H9 (cell line): Measurements from ENCODE around the gene LRTM2. TPM values are rescaled to one million over a fixed set of nuclear protein-coding genes. Genes with fewer than 3 reads are reported as not detected.

ENCODE experiments used
- DNase-seq: peaks from one replicate; pipeline ENCODE4 v3.0.0-alpha.2; 2017
- H2AFZ ChIP-seq: one replicate; pipeline ENCODE4 v1.6.1; 2013; ENCODE audit warnings: mild to moderate bottlenecking, low read length, control low read depth, moderate library complexity
- H2AK5ac ChIP-seq: 2 replicates; pipeline ENCODE4 v1.6.1; 2013; ENCODE audit warnings: low read length, control low read depth, mixed read lengths; ENCODE audit not compliant: insufficient read length
- H2BK120ac ChIP-seq: one replicate; pipeline ENCODE4 v1.6.1; 2013; ENCODE audit warnings: low read depth, mild to moderate bottlenecking, low read length, control low read depth, inconsistent platforms; ENCODE audit not compliant: poor library complexity, severe bottlenecking
- H2BK12ac ChIP-seq: 2 replicates; pipeline ENCODE4 v1.6.1; 2013; ENCODE audit warnings: low read length, control low read depth, mixed read lengths, low read depth; ENCODE audit not compliant: insufficient read length
- H2BK15ac ChIP-seq: 2 replicates; pipeline ENCODE4 v1.6.1; 2013; ENCODE audit warnings: low read depth, low read length, control low read depth
- H2BK20ac ChIP-seq: one replicate; pipeline ENCODE4 v1.6.1; 2013; ENCODE audit warnings: low read depth, mild to moderate bottlenecking, low read length, control low read depth, inconsistent platforms; ENCODE audit not compliant: poor library complexity, severe bottlenecking
- H2BK5ac ChIP-seq: 2 replicates; pipeline ENCODE4 v1.6.1; 2013; ENCODE audit warnings: low read length, control low read depth, mixed read lengths; ENCODE audit not compliant: insufficient read length
- H3K14ac ChIP-seq: 2 replicates; pipeline ENCODE4 v1.6.1; 2013; ENCODE audit warnings: low read length, control low read depth; ENCODE audit not compliant: insufficient read depth
- H3K18ac ChIP-seq: 2 replicates; pipeline ENCODE4 v1.6.1; 2013; ENCODE audit warnings: low read depth, mild to moderate bottlenecking, mixed read lengths, low read length, control low read depth; ENCODE audit not compliant: insufficient read length
- H3K23ac ChIP-seq: 2 replicates; pipeline ENCODE4 v1.6.1; 2013; ENCODE audit warnings: low read length, control low read depth, mixed read lengths, low read depth; ENCODE audit not compliant: insufficient read length
- H3K23me2 ChIP-seq: 2 replicates; pipeline ENCODE4 v1.6.1; 2013; ENCODE audit warnings: low read depth, mild to moderate bottlenecking, mixed read lengths, low read length, control low read depth; ENCODE audit not compliant: insufficient read length, poor library complexity, severe bottlenecking
- H3K27ac ChIP-seq: 2 replicates; pipeline ENCODE4 v1.5.1; 2013; ENCODE audit warnings: low read length, control low read depth, mixed read lengths, low read depth; ENCODE audit not compliant: insufficient read length
- H3K27me3 ChIP-seq: 2 replicates; pipeline ENCODE4 v1.6.1; 2013; ENCODE audit warnings: low read length, control low read depth, inconsistent platforms; ENCODE audit not compliant: insufficient read depth
- H3K4ac ChIP-seq: 2 replicates; pipeline ENCODE4 v1.6.1; 2013; ENCODE audit warnings: low read depth, mild to moderate bottlenecking, control low read depth, inconsistent platforms, low read length, moderate library complexity
- H3K4me1 ChIP-seq: 2 replicates; pipeline ENCODE4 v1.6.1; 2013; ENCODE audit warnings: low read length, control low read depth, inconsistent platforms; ENCODE audit not compliant: insufficient read depth
- H3K4me2 ChIP-seq: 2 replicates; pipeline ENCODE4 v1.6.1; 2013; ENCODE audit warnings: low read length, control low read depth, mixed read lengths; ENCODE audit not compliant: insufficient read length, insufficient read depth
- H3K56ac ChIP-seq: 2 replicates; pipeline ENCODE4 v1.6.1; 2013; ENCODE audit warnings: low read depth, mild to moderate bottlenecking, mixed read lengths, low read length, control low read depth; ENCODE audit not compliant: insufficient read length
- H3K79me1 ChIP-seq: 2 replicates; pipeline ENCODE4 v1.6.1; 2013; ENCODE audit warnings: low read depth, mild to moderate bottlenecking, moderate library complexity, low read length, control low read depth, inconsistent platforms; ENCODE audit not compliant: insufficient read depth, poor library complexity, severe bottlenecking
- H3K79me2 ChIP-seq: 2 replicates; pipeline ENCODE4 v1.6.1; 2013; ENCODE audit warnings: low read length, control low read depth, inconsistent platforms; ENCODE audit not compliant: insufficient read depth
- H3K9ac ChIP-seq: 2 replicates; pipeline ENCODE4 v1.6.1; 2013; ENCODE audit warnings: low read length, control low read depth, mixed read lengths; ENCODE audit not compliant: insufficient read length; ENCODE audit errors: extremely low read depth
- H3K9me3 ChIP-seq: one replicate; pipeline ENCODE4 v1.6.1; 2013; ENCODE audit warnings: low read depth, low read length, inconsistent platforms; ENCODE audit not compliant: control insufficient read depth
- H3T11ph ChIP-seq: one replicate; pipeline ENCODE4 v1.6.1; 2013; ENCODE audit warnings: mild to moderate bottlenecking, low read length, control low read depth, inconsistent platforms
- H4K20me1 ChIP-seq: one replicate; pipeline ENCODE4 v1.6.1; 2013; ENCODE audit not compliant: control insufficient read depth, insufficient read length, insufficient read depth
- H4K5ac ChIP-seq: 2 replicates; pipeline ENCODE4 v1.6.1; 2013; ENCODE audit warnings: low read depth, mild to moderate bottlenecking, mixed read lengths, low read length, control low read depth; ENCODE audit not compliant: insufficient read length
- H4K8ac ChIP-seq: replicated peaks from 2 replicates; pipeline ENCODE4 v1.6.1; 2013; ENCODE audit warnings: low read length, control low read depth, mixed read lengths, low read depth; ENCODE audit not compliant: insufficient read length
- H4K91ac ChIP-seq: 2 replicates; pipeline ENCODE4 v1.6.1; 2013; ENCODE audit warnings: low read depth, mild to moderate bottlenecking, moderate library complexity, mixed read lengths, low read length, control low read depth; ENCODE audit not compliant: insufficient read length
- H3K27ac Mint-ChIP-seq, 3 experiments: 2 replicates in 2 of 3; 3 replicates in 1 of 3; pipeline ENCODE4 v1.8.0; 2020 to 2021; ENCODE audit warnings: mixed read lengths in 3 of 3, mild to moderate bottlenecking in 1 of 3, moderate library complexity in 1 of 3
- H3K27me3 Mint-ChIP-seq: 2 replicates; pipeline ENCODE4 v1.8.0; 2021; ENCODE audit warnings: low read depth, mild to moderate bottlenecking, moderate library complexity, mixed read lengths
- H3K36me3 Mint-ChIP-seq, 3 experiments: 2 replicates in 2 of 3; 3 replicates in 1 of 3; pipeline ENCODE4 v1.8.0; 2020 to 2021; ENCODE audit warnings: low read depth in 3 of 3, mixed read lengths in 3 of 3; ENCODE audit not compliant: insufficient read depth in 1 of 3
- H3K4me1 Mint-ChIP-seq, 2 experiments: 2 replicates each; pipeline ENCODE4 v1.8.0; 2020; ENCODE audit warnings: mixed read lengths in 2 of 2
- H3K4me3 Mint-ChIP-seq, 2 experiments: 2 replicates in 1 of 2; 3 replicates in 1 of 2; pipeline ENCODE4 v1.8.0; 2020 to 2021; ENCODE audit warnings: mild to moderate bottlenecking in 2 of 2, mixed read lengths in 2 of 2, moderate library complexity in 1 of 2
- H3K9me3 Mint-ChIP-seq, 2 experiments: 2 replicates in 1 of 2; 3 replicates in 1 of 2; pipeline ENCODE4 v1.8.0; 2020; ENCODE audit warnings: mild to moderate bottlenecking in 2 of 2, mixed read lengths in 2 of 2, moderate library complexity in 1 of 2
- CTCF ChIP-seq: fragments of 200-600 bp; sonication (generic); conservative IDR thresholded peaks from 3 replicates; pipeline ENCODE4 v1.8.0; 2021; ENCODE audit warnings: antibody characterized with exemption, mild to moderate bottlenecking
- WGBS: extraction: QIAGEN DNeasy Blood & Tissue Kit; methylation state at CpG from one replicate; pipeline ENCODE4 v1.1.7; 2013; ENCODE audit warnings: missing lambda C conversion rate, low lambda C conversion rate, mixed read lengths; ENCODE audit not compliant: insufficient read length; ENCODE audit errors: extremely low coverage; 5-methylcytosine and 5-hydroxymethylcytosine counted together
- total RNA-seq: library from RNA; stranded (reverse); gene quantifications from 2 replicates; pipeline ENCODE4 v1.2.1, GENCODE V29; 2021

Gene LRTM2
- total RNA-seq, 1 experiment from 2014 or later = not detected

DNA sequence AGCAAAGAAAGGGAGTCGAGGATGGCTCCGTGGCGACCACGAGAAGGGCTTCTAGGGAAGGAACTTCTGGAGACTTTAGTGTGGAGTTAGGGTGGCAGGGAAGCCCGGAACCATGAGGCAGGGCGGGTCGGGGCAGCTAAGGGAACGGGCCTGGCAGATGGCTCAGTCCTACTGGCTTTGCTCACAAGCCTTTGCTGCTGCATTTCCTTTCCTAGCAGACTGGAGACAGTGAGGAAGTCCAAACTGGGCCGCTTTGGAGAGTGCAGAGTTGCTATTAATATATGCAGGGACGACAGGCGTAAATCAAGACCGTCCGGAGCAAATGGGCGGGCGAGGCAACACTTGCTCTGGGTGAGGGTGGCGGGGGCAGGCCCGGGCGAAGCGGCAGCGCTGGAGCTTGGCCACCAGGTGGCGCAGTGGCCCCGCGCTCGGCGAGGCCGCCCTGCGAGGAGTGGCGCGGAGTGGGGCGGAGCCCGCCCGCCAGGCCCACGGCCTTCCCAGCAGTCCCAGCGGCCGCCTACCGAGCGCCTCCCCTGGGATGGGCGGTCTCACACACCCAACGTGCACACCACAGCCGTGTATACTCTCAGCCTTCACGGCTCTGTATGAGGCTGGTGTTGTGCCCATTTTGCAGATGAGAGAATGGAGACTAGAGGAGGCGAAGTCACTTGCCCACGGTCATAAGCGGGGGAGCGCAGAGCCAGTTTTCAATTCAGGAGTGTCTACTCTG is 24.4 kb upstream of the LRTM2 start:
- Mint-ChIP-seq H3K27ac (no peak overlapping the region), H3K9me3 (no peaks in the 10 kb centered on the region), H3K4me3 (peak overlapping the region; percentile 36 to 62; a peak in 4 of 5 replicates), H3K36me3 (no peaks in the 10 kb centered on the region), H3K4me1 (peaks cover 32 to 34% of the 10 kb centered on the region in 2 experiments), H3K27me3 (peaks cover 7% of the 10 kb centered on the region)
- Histone ChIP-seq H3T11ph (no peak overlapping the region), H4K91ac (no peak overlapping the region), H3K14ac (no peak overlapping the region), H2BK20ac (no peak overlapping the region), H4K8ac (no peak overlapping the region), H3K56ac (no peak overlapping the region), H3K23me2 (peaks cover 4% of the 10 kb centered on the region), H2AK5ac (no peak overlapping the region), H3K18ac (no peak overlapping the region), H2AFZ (no peak overlapping the region), H3K9ac (no peak overlapping the region), H2BK120ac (no peak overlapping the region), H4K20me1 (no peaks in the 10 kb centered on the region), H2BK12ac (no peak overlapping the region), H3K4me1 (no peaks in the 10 kb centered on the region; the same call in 1 of the 2 replicates), H3K4me2 (peak overlapping the region; percentile 20), H2BK15ac (no peak overlapping the region), H3K79me2 (no peaks in the 10 kb centered on the region), H3K79me1 (no peaks in the 10 kb centered on the region), H3K23ac (no peak overlapping the region), H3K27ac (no peak overlapping the region), H3K9me3 (no peaks in the 10 kb centered on the region), H2BK5ac (no peak overlapping the region), H3K4ac (no peak overlapping the region), H3K27me3 (no peaks in the 10 kb centered on the region), H4K5ac (no peak overlapping the region)
- peak; percentile 99 for TF ChIP-seq CTCF
- DNase-seq = peak; percentile 90
- no CpG with 5 or more reads among the region's 45 CpGs for WGBS
